Liver (tissue), 9 donors: Measurements from ENCODE around the gene TSPAN33. TPM values are rescaled to one million over a fixed set of nuclear protein-coding genes. Genes with fewer than 3 reads are reported as not detected.
"Not testable (repeated sequence)": the region's sequence is repeated elsewhere in the genome, so short reads cannot be mapped to it uniquely, and the experiment has no call there.

Experiments used
- DNase-seq: peaks from one replicate; pipeline ENCODE4 v3.0.0-alpha.2; 2017; ENCODE audit warnings: low spot score
- H3K27ac ChIP-seq, 2 donors: one replicate each; pipeline ENCODE4 v1.7.0; 2013; ENCODE audit warnings: inconsistent platforms in 2 of 2, low read length in 2 of 2, control low read depth in 1 of 2, low read depth in 1 of 2, mild to moderate bottlenecking in 1 of 2
- H3K27me3 ChIP-seq, 4 donors: one replicate each; pipeline versions ENCODE4 v1.6.1 to v1.7.0; 2013; ENCODE audit warnings: low read length in 3 of 4, inconsistent platforms in 1 of 4, mild to moderate bottlenecking in 1 of 4, moderate library complexity in 1 of 4; ENCODE audit not compliant: control insufficient read depth in 4 of 4, insufficient read depth in 4 of 4
- H3K36me3 ChIP-seq, 4 donors: one replicate each; pipeline versions ENCODE4 v1.6.1 to v1.7.0; 2013; ENCODE audit warnings: low read length in 3 of 4, mild to moderate bottlenecking in 3 of 4, low read depth in 1 of 4, moderate library complexity in 1 of 4; ENCODE audit not compliant: control insufficient read depth in 4 of 4, insufficient read depth in 3 of 4
- H3K4me1 ChIP-seq, 4 donors: one replicate each; pipeline versions ENCODE4 v1.6.1 to v1.7.0; 2013; ENCODE audit warnings: low read length in 3 of 4, mild to moderate bottlenecking in 3 of 4, moderate library complexity in 1 of 4; ENCODE audit not compliant: control insufficient read depth in 4 of 4, insufficient read depth in 4 of 4
- H3K4me3 ChIP-seq, 3 donors: one replicate each; pipeline versions ENCODE4 v1.6.1 to v1.7.0; 2013; ENCODE audit warnings: low read length in 3 of 3, control low read depth in 1 of 3, low read depth in 1 of 3, mild to moderate bottlenecking in 1 of 3
- H3K9ac ChIP-seq, 2 donors: one replicate each; pipeline ENCODE4 v1.7.0; 2013; ENCODE audit warnings: low read length in 2 of 2, mild to moderate bottlenecking in 2 of 2, moderate library complexity in 2 of 2, control low read depth in 1 of 2, low read depth in 1 of 2
- H3K9me3 ChIP-seq, 4 donors: one replicate each; pipeline versions ENCODE4 v1.6.1 to v1.7.0; 2013; ENCODE audit warnings: low read length in 3 of 4; ENCODE audit not compliant: control insufficient read depth in 4 of 4
- ATF3 ChIP-seq: IDR thresholded peaks from 2 replicates; pipeline ENCODE4 v1.6.1; 2016; ENCODE audit warnings: antibody characterized with exemption
- EGR1 ChIP-seq, 2 donors: IDR thresholded peaks; 2 replicates each; pipeline ENCODE4 v1.6.1; 2016 to 2018; ENCODE audit warnings: antibody characterized with exemption in 2 of 2, low read depth in 2 of 2
- FOXA1 ChIP-seq: IDR thresholded peaks from 2 replicates; pipeline ENCODE4 v1.6.1; 2016; ENCODE audit warnings: antibody characterized with exemption
- FOXA2 ChIP-seq: IDR thresholded peaks from 2 replicates; pipeline ENCODE4 v1.6.1; 2016; ENCODE audit warnings: antibody characterized with exemption
- GABPA ChIP-seq, 2 donors: IDR thresholded peaks in 1 of 2; conservative IDR thresholded peaks in 1 of 2; 2 replicates each; pipeline ENCODE4 v1.6.1; 2016; ENCODE audit warnings: antibody characterized with exemption in 2 of 2, mild to moderate bottlenecking in 1 of 2, moderate library complexity in 1 of 2
- HNF4A ChIP-seq, 2 donors: conservative IDR thresholded peaks; 2 replicates each; pipeline ENCODE4 v1.6.1; 2016; ENCODE audit warnings: antibody characterized with exemption in 2 of 2, mild to moderate bottlenecking in 2 of 2
- HNF4G ChIP-seq: IDR thresholded peaks from 2 replicates; pipeline ENCODE4 v1.6.1; 2016; ENCODE audit warnings: antibody characterized with exemption
- JUND ChIP-seq, 2 donors: IDR thresholded peaks; 2 replicates each; pipeline ENCODE4 v1.6.1; 2016; ENCODE audit warnings: antibody characterized with exemption in 2 of 2
- NR2F2 ChIP-seq: IDR thresholded peaks from 2 replicates; pipeline ENCODE4 v1.6.1; 2016; ENCODE audit warnings: antibody characterized with exemption
- RAD21 ChIP-seq, 2 donors: IDR thresholded peaks; 2 replicates each; pipeline ENCODE4 v1.6.1; 2016; ENCODE audit warnings: antibody characterized with exemption in 2 of 2, mild to moderate bottlenecking in 2 of 2
- REST ChIP-seq: IDR thresholded peaks from 2 replicates; pipeline ENCODE4 v1.6.1; 2016; ENCODE audit warnings: antibody characterized with exemption, mild to moderate bottlenecking
- RXRA ChIP-seq, 2 donors: IDR thresholded peaks; 2 replicates each; pipeline ENCODE4 v1.6.1; 2017 to 2018; ENCODE audit warnings: antibody characterized with exemption in 2 of 2, mild to moderate bottlenecking in 1 of 2
- SP1 ChIP-seq: IDR thresholded peaks from 2 replicates; pipeline ENCODE4 v1.6.1; 2018; ENCODE audit warnings: antibody characterized with exemption, mild to moderate bottlenecking
- TAF1 ChIP-seq: conservative IDR thresholded peaks from 2 replicates; pipeline ENCODE4 v1.6.1; 2016; ENCODE audit warnings: antibody characterized with exemption, mild to moderate bottlenecking
- YY1 ChIP-seq: IDR thresholded peaks from 2 replicates; pipeline ENCODE4 v1.6.1; 2016; ENCODE audit warnings: antibody characterized with exemption, mild to moderate bottlenecking
- WGBS: extraction: QIAGEN DNeasy Blood & Tissue Kit; methylation state at CpG from one replicate; pipeline ENCODE4 v1.1.7; 2013; 5-methylcytosine and 5-hydroxymethylcytosine counted together
- polyA plus RNA-seq, 2 donors: library from polyadenylated mRNA; stranded (reverse) in 1 of 2; unstranded in 1 of 2; fragments of 200-250 nt in 1 of 2; fragments of >200 nt in 1 of 2; fragmentation: Nextera tagmentation in 1 of 2; extraction: Ambion mirVana in 1 of 2; gene quantifications; one replicate each; pipeline versions ENCODE4 v1.2.1 to v1.2.3, GENCODE V29; 2013 to 2015
- total RNA-seq, 2 donors: library from RNA; depleted of rRNA; stranded (reverse); fragments of >200 nt; gene quantifications; one replicate each; pipeline ENCODE4 v1.2.3, GENCODE V29; 2014
- TF ChIP-seq, protein P1 (sequence below): IDR thresholded peaks from 2 replicates; pipeline ENCODE4 v1.6.1; 2016; ENCODE audit warnings: antibody characterized with exemption
- TF ChIP-seq, protein P2 (sequence below): IDR thresholded peaks from 2 replicates; pipeline ENCODE4 v1.6.1; 2016; ENCODE audit warnings: antibody characterized with exemption
- TF ChIP-seq, protein P3 (sequence below): fragments of 150-350 bp; IDR thresholded peaks from 2 replicates; pipeline ENCODE4 v1.5.1; 2017; ENCODE audit warnings: improper control_type of control experiment, low read depth, low read length; ENCODE audit not compliant: missing input control
- donor health status: healthy.
- donor health status: healthy.
- donor health status: healthy.
- donor health status: healthy.
- donor health status: healthy.

The TSPAN33 gene
- total and polyA plus RNA-seq, 4 donors = 13.4 to 29.3 (median 20.4) TPM

DNA sequence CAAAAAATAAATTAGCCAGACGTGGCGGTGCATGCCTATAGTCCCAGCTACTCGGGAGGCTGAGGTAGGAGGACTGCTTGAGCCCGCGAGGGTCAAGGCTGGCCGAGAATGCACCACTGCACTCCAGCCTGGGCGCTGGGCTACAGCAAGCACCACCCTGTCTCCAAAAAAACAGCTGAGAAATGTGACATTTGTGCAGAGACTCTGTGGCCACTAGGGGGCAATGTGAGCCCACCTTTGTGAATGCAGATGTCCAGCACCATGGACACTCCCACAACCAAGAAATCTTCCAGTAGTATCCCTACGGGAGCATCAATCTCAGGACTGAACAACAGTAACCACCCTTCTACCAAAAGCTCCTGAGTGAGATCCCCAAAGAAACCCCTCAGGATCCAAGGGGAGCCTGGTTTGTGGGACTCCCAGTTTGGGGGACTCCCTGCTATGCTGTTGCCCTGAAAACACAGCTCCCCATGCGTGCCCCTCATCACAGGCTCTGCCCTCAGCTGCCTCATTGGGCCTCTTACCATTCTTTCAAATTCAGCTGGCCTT is 74.1 kb downstream of the TSPAN33 start:
- Histone ChIP-seq H3K4me1 (peaks cover 0 to 7% (median 5%) of the 10 kb centered on the region in 4 donors), H3K9ac (no peak overlapping the region), H3K9me3 (no peaks in the 10 kb centered on the region), H3K4me3 (no peak overlapping the region), H3K36me3 (no peaks in the 10 kb centered on the region), H3K27me3 (no peaks in the 10 kb centered on the region), H3K27ac (no peak overlapping the region)
- TF ChIP-seq REST (peak; percentile 90), ATF3 (no peak), RXRA (IDR thresholded peaks at IDR 0.05) (peak in 1 of 2 donors; percentile 9), EGR1 (IDR thresholded peaks at IDR 0.05; ENCODE audit: low read depth in 2 of 2) (no peak), TAF1 (no peak), HNF4A (conservative IDR thresholded peaks at IDR 0.05) (no peak), SP1 (no peak), GABPA (IDR thresholded peaks at IDR 0.05 in 1 of 2, conservative IDR thresholded peaks at IDR 0.05 in 1 of 2) (no peak), HNF4G (no peak), JUND (IDR thresholded peaks at IDR 0.05) (no peak), FOXA1 (peak; percentile 12), NR2F2 (no peak), FOXA2 (no peak), RAD21 (IDR thresholded peaks at IDR 0.05) (peak; percentile 94 to 98), YY1 (no peak)
- TF ChIP-seq, protein P1, sequence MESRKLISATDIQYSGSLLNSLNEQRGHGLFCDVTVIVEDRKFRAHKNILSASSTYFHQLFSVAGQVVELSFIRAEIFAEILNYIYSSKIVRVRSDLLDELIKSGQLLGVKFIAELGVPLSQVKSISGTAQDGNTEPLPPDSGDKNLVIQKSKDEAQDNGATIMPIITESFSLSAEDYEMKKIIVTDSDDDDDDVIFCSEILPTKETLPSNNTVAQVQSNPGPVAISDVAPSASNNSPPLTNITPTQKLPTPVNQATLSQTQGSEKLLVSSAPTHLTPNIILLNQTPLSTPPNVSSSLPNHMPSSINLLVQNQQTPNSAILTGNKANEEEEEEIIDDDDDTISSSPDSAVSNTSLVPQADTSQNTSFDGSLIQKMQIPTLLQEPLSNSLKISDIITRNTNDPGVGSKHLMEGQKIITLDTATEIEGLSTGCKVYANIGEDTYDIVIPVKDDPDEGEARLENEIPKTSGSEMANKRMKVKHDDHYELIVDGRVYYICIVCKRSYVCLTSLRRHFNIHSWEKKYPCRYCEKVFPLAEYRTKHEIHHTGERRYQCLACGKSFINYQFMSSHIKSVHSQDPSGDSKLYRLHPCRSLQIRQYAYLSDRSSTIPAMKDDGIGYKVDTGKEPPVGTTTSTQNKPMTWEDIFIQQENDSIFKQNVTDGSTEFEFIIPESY = no peak
- TF ChIP-seq, protein P2, sequence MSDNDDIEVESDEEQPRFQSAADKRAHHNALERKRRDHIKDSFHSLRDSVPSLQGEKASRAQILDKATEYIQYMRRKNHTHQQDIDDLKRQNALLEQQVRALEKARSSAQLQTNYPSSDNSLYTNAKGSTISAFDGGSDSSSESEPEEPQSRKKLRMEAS = no peak
- TF ChIP-seq, protein P3, sequence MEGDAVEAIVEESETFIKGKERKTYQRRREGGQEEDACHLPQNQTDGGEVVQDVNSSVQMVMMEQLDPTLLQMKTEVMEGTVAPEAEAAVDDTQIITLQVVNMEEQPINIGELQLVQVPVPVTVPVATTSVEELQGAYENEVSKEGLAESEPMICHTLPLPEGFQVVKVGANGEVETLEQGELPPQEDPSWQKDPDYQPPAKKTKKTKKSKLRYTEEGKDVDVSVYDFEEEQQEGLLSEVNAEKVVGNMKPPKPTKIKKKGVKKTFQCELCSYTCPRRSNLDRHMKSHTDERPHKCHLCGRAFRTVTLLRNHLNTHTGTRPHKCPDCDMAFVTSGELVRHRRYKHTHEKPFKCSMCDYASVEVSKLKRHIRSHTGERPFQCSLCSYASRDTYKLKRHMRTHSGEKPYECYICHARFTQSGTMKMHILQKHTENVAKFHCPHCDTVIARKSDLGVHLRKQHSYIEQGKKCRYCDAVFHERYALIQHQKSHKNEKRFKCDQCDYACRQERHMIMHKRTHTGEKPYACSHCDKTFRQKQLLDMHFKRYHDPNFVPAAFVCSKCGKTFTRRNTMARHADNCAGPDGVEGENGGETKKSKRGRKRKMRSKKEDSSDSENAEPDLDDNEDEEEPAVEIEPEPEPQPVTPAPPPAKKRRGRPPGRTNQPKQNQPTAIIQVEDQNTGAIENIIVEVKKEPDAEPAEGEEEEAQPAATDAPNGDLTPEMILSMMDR = peak; percentile 97
- peak; percentile 83 for DNase-seq
- 15% methylated on average over 9 of the region's 9 CpGs for WGBS

- not testable (repeated sequence) for H3K9me3 ChIP-seq, H3K4me1 ChIP-seq, H3K36me3 ChIP-seq, H3K9ac ChIP-seq, H3K27ac ChIP-seq, H3K27me3 ChIP-seq, H3K4me3 ChIP-seq, DNase-seq
- 89% methylated on average over 4 of the region's 4 CpGs for WGBS
Observed at GRCh38 chr7:129219166-129219565, 74.7 kb downstream of the TSPAN33 start.
